RWPE2 (cell line): ENCODE data around the gene RTN4.
"Not testable (repeated sequence)": the region's sequence is repeated elsewhere in the genome, so short reads cannot be mapped to it uniquely, and the experiment has no call there.

Source experiments
- ATAC-seq: fragments of 200-7000 bp; cut with Tn5 transposase; 3 replicates; pipeline ENCODE4 v1.9.1; 2021; ENCODE audit warnings: low read depth
- DNase-seq: peaks from one replicate; pipeline ENCODE4 v3.0.0-alpha.2; 2020; ENCODE audit warnings: low spot score
- H3K27ac ChIP-seq: fragments of 450-650 bp; 2 replicates; pipeline ENCODE4 v1.5.1; 2017; ENCODE audit warnings: mild to moderate bottlenecking; ENCODE audit not compliant: poor library complexity, severe bottlenecking
- H3K27me3 ChIP-seq: fragments of 250-450 bp; sonication (Bioruptor Pico); 2 replicates; pipeline ENCODE4 v1.5.1; 2021; ENCODE audit warnings: mild to moderate bottlenecking, moderate library complexity; ENCODE audit not compliant: insufficient read depth, poor library complexity, severe bottlenecking
- H3K36me3 ChIP-seq: fragments of 250-450 bp; sonication (Bioruptor Pico); 2 replicates; pipeline ENCODE4 v1.5.1; 2020; ENCODE audit warnings: low read depth, mild to moderate bottlenecking, moderate library complexity
- H3K4me1 ChIP-seq: fragments of 250-450 bp; sonication (Bioruptor Pico); 2 replicates; pipeline ENCODE4 v1.5.1; 2021; ENCODE audit warnings: mild to moderate bottlenecking, moderate library complexity; ENCODE audit not compliant: insufficient read depth, poor library complexity, severe bottlenecking
- H3K4me3 ChIP-seq: fragments of 250-450 bp; sonication (Bioruptor Pico); 2 replicates; pipeline ENCODE4 v1.5.1; 2021; ENCODE audit warnings: mild to moderate bottlenecking, moderate library complexity; ENCODE audit not compliant: severe bottlenecking
- H3K9me3 ChIP-seq: fragments of 250-450 bp; sonication (Bioruptor Pico); 2 replicates; pipeline ENCODE4 v1.5.1; 2021; ENCODE audit warnings: mild to moderate bottlenecking, moderate library complexity; ENCODE audit not compliant: severe bottlenecking
- TF ChIP-seq, protein P1 (sequence below): fragments of 450-650 bp; IDR thresholded peaks from one replicate; pipeline ENCODE4 v1.5.1; 2017; ENCODE audit warnings: mild to moderate bottlenecking, moderate library complexity; ENCODE audit not compliant: poor library complexity, severe bottlenecking

The RTN4 gene

GRCh38 chr2:55000341-55000740 is 49.9 kb downstream of the RTN4 start:
- no peaks in the 10 kb centered on the region for H3K9me3 ChIP-seq
- DNase-seq = no peak
- ATAC-seq = 0 out of 3 replicates have a peak, but pooled peaks have one; percentile 7
- H3K36me3 ChIP-seq = peaks cover 25% of the 10 kb centered on the region; the same call in 1 of the 2 replicates
- H3K4me3 ChIP-seq = no peak overlapping the region
- TF ChIP-seq, protein P1, sequence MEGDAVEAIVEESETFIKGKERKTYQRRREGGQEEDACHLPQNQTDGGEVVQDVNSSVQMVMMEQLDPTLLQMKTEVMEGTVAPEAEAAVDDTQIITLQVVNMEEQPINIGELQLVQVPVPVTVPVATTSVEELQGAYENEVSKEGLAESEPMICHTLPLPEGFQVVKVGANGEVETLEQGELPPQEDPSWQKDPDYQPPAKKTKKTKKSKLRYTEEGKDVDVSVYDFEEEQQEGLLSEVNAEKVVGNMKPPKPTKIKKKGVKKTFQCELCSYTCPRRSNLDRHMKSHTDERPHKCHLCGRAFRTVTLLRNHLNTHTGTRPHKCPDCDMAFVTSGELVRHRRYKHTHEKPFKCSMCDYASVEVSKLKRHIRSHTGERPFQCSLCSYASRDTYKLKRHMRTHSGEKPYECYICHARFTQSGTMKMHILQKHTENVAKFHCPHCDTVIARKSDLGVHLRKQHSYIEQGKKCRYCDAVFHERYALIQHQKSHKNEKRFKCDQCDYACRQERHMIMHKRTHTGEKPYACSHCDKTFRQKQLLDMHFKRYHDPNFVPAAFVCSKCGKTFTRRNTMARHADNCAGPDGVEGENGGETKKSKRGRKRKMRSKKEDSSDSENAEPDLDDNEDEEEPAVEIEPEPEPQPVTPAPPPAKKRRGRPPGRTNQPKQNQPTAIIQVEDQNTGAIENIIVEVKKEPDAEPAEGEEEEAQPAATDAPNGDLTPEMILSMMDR = no peak
- H3K27me3 ChIP-seq = no peaks in the 10 kb centered on the region
- H3K27ac ChIP-seq = peak overlapping the region; percentile 36
- H3K4me1 ChIP-seq = peaks cover 50% of the 10 kb centered on the region

DNA sequence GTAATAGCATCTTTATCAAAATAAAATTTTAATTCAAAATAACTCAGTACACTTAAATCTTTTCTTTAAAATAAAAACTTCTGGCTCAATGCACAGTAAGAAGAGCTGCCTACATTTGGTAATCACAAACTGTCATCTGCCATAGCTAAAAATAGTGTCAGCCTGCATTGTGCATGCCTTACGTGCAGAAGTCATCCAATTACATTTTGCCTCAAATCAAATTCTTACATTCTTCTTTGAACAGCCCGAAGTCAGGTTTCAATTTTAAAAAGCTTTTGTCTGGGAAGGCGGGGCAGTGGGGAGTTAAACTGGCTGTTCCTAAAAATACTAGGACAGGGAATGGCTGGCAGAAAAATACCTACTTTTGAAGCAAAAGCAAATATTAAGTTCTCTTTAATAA is 51.1 kb downstream of the RTN4 start:
- Histone ChIP-seq H3K27ac (peak overlapping the region; percentile 36), H3K27me3 (no peaks in the 10 kb centered on the region), H3K4me3 (no peak overlapping the region), H3K9me3 (no peaks in the 10 kb centered on the region), H3K36me3 (peaks cover 19% of the 10 kb centered on the region; the same call in 1 of the 2 replicates), H3K4me1 (peaks cover 50% of the 10 kb centered on the region)
- TF ChIP-seq, protein P1 = no peak
- DNase-seq = no peak
- ATAC-seq = peak; percentile 68

DNA sequence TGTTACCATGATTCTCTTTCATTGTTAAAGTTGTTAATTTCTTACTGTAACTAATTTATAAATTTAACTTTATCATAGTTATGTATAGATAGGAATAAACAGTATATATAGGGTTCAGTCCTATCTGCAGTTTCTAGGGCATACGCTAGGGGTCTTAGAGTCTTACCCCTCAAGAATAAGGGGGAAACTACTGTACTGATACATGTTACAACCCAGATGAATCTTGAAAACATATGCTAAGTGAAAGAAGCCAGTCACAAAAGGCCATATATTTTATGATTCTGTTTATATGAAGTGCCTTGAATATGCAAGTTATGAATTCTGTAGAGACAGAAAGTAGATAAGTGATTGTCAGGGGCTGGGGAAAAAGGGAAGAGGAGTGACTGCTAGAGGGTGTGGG is 52.4 kb downstream of the RTN4 start:
- Histone ChIP-seq H3K9me3 (no peaks in the 10 kb centered on the region), H3K4me1 (peaks cover 43% of the 10 kb centered on the region), H3K36me3 (peaks cover 24% of the 10 kb centered on the region), H3K27me3 (no peaks in the 10 kb centered on the region), H3K4me3 (no peak overlapping the region), H3K27ac (no peak overlapping the region)
- no peak for ATAC-seq
- no peak for DNase-seq
- TF ChIP-seq, protein P1 = no peak

DNA sequence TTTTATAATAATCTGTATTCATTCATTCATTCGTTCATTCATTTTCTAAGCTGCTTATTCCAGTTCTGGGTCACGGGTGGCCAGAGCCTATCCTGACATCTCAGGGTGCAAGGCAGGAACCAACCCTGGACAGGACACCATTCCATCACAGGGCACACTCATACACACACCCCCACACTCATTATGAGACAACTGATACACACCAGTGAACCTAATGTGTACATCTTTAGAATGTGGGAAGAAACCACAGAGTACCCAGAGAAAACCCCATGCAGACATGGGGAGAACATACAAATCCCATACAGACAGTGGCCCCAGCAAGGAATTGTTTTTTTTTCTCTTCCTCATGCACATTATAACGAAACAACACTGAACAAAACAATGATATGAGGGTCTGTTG is 54.7 kb downstream of the RTN4 start:
- DNase-seq = no peak
- H3K36me3 ChIP-seq = peaks cover 30% of the 10 kb centered on the region
- ATAC-seq = no peak
- H3K4me3 ChIP-seq = no peak overlapping the region
- H3K27me3 ChIP-seq = no peaks in the 10 kb centered on the region
- peaks cover 24% of the 10 kb centered on the region for H3K4me1 ChIP-seq
- TF ChIP-seq, protein P1 = no peak
- H3K9me3 ChIP-seq = no peaks in the 10 kb centered on the region
- no peak overlapping the region for H3K27ac ChIP-seq

GRCh38 chr2:54990694-54991093 is 59.6 kb downstream of the RTN4 start:
- Histone ChIP-seq H3K4me1 (peaks cover 22% of the 10 kb centered on the region), H3K36me3 (peaks cover 43% of the 10 kb centered on the region)
- H3K4me3 ChIP-seq, H3K9me3 ChIP-seq, H3K27ac ChIP-seq, ATAC-seq, H3K27me3 ChIP-seq, DNase-seq: not testable (repeated sequence)
